Caki2 (cell line): ENCODE measurements around the gene OR10J5. TPM values are rescaled to one million over a fixed set of nuclear protein-coding genes. Genes with fewer than 3 reads are reported as not detected.
"Not testable (repeated sequence)": the region's sequence is repeated elsewhere in the genome, so short reads cannot be mapped to it uniquely, and the experiment has no call there.

Source experiments
- DNase-seq: peaks from one replicate; pipeline ENCODE4 v3.0.0-alpha.2; 2015; ENCODE audit warnings: low read depth
- in situ Hi-C: cut with HindIII; loops from 2 replicates; pipeline ENCODE4 v1.10.0; 2016; ENCODE audit warnings: low sequenced_read_pairs, low pct_unique_long_range_greater_than_20kb, mixed read lengths
- total RNA-seq: library from RNA; depleted of rRNA; stranded (reverse); fragments of >200 nt; shearing (Covaris generic); gene quantifications from 2 replicates; pipeline ENCODE4 v1.2.3, GENCODE V29; 2014; ENCODE audit warnings: low replicate concordance; rRNA removed

Gene OR10J5
- total RNA-seq, 1 experiment from 2014 or later, result not detected

DNA sequence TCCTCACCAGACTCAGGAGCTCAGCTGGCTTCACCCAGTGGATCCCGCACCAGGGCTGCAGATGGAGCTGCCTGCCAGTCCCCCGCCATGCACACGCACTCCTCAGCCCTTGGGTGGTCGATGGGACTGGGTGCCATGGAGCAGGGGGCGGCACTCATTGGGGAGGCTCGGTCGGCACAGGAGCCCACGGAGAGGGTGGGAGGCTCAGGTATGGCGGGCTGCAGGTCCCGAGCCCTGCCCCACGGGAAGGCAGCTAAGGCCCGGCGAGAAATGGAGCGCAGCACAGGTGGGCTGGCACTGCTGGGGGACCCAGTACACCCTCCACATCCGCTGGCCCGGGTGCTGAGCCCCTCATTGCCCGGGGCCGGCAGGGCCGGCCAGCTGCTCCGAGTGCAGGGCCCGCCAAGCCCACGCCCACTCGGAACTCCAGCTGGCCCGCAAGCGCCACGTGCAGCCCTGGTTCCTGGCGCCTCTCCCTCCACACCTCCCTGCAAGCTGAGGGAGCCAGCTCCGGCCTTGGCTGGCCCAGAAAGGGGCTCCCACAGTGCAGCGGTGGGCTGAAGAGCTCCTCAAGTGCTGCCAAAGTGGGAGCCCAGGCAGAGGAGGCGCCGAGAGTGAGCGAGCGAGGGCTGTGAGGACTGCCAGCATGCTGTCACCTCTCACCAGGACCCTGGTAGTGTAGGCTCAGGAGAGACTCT is 41.1 kb downstream of the OR10J5 start:
- DNase-seq, in situ Hi-C loops: not testable (repeated sequence)

DNA sequence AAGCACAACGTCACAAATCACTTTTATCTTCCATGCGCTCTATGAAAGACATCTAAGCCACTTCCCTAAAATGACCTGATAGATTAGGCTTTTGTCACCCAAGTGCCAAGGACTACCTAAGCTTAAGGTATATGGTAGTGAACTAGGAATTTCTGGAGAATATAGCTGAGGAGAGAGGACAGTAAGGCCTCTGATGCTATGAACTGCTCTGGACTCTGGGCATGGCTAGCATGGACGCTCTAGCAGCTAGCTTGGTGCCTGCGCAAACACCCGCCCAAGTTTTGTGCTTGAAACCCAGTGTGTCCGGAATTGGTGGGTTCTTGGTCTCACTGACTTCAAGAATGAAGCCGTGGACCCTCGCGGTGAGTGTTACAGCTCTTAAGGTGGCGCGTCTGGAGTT is 42.5 kb downstream of the OR10J5 start:
- in situ Hi-C loops, result no loop called here
- DNase-seq, result no peak

DNA sequence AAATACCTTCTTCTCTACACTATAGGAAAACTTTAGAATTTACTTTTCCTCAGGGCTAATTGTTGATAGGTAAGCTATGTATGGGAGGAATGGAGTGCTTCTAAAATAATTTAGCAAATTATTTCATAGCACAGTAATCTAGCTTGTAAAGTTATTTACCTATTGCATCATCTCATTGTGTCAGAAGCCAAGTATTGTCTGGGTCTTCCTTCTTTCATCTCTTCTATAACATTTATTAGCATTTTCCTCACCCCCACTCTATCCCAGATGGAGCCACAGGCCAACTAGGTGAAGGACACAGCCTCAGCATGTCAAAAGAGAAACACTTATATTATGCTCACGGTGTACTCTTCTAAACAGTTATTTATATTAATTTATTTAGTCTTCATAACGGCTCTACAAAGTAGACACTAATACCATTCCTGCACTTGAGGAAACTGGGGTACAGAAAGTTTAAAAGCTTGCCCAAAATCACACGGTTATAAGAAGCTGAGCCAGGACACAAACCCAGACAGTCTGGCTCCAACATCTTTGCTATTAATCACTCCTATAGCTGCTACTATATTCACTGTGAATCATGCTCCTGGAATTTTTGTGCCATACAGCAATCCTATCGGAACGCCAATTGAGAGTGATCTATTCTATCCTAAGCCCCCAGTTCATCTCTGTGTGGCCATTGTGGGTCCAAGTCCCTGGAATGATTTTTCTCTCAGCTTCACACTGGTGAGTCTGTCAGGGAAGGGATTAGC is 43.1 kb downstream of the OR10J5 start:
- in situ Hi-C loops, result no loop called here
- no peak for DNase-seq

Other genes with a start within 250 kb of the OR10J5 start
- not detected in 2 replicates for gene FCER1A, start 233.7 kb downstream of the OR10J5 start, total RNA-seq
- not detected in 2 replicates for gene OR10J4, start 103.8 kb downstream of the OR10J5 start, total RNA-seq
- gene OR10J1, start 96.3 kb downstream of the OR10J5 start, total RNA-seq, result not detected in 2 replicates
- not detected in 2 replicates for gene APCS, start 51.8 kb upstream of the OR10J5 start, total RNA-seq
- not detected in 2 replicates for gene CRP, start 178.6 kb upstream of the OR10J5 start, total RNA-seq
- gene DUSP23, start 245.0 kb upstream of the OR10J5 start, total RNA-seq, result 86.0 and 130 TPM in 2 replicates